HFFc6 (cell line): ENCODE results near the gene CLEC2D. TPM values are rescaled to one million over a fixed set of nuclear protein-coding genes. Genes with fewer than 3 reads are reported as not detected.

Experiments
- DNase-seq: peaks from one replicate; pipeline ENCODE4 v3.0.0-alpha.2; 2018
- H3K27ac Mint-ChIP-seq: 2 replicates; pipeline ENCODE4 v1.8.0; 2020; ENCODE audit warnings: mild to moderate bottlenecking, mixed read lengths
- H3K27me3 Mint-ChIP-seq: 2 replicates; pipeline ENCODE4 v1.8.0; 2021; ENCODE audit warnings: mild to moderate bottlenecking, moderate library complexity, mixed read lengths; ENCODE audit not compliant: insufficient read depth
- H3K36me3 Mint-ChIP-seq: 2 replicates; pipeline ENCODE4 v1.8.0; 2021; ENCODE audit warnings: low read depth, mixed read lengths
- H3K4me1 Mint-ChIP-seq: 2 replicates; pipeline ENCODE4 v1.8.0; 2020; ENCODE audit warnings: low read depth, mixed read lengths
- H3K4me3 Mint-ChIP-seq: 2 replicates; pipeline ENCODE4 v1.8.0; 2020; ENCODE audit warnings: mild to moderate bottlenecking, moderate library complexity, mixed read lengths
- H3K9me3 Mint-ChIP-seq: 2 replicates; pipeline ENCODE4 v1.8.0; 2020; ENCODE audit warnings: mild to moderate bottlenecking, mixed read lengths
- CTCF ChIP-seq: fragments of 200-600 bp; sonication (generic); IDR thresholded peaks from 2 replicates; pipeline ENCODE4 v1.5.0; 2021; ENCODE audit warnings: antibody characterized with exemption, mild to moderate bottlenecking
- long read RNA-seq: library from polyadenylated mRNA; unstranded; transcript quantifications from one replicate; pipeline ENCODE4 v2.0.0, GENCODE V29; 2019
- total RNA-seq, 6 experiments: library from RNA; stranded (reverse); fragmentation: NEBNext Ultra II Directional; extraction: Animal tissue kit (Norgen Biotek cat#: 25700); gene quantifications; 2 replicates in 1 of 6; 3 replicates in 5 of 6; pipeline ENCODE4 v1.2.3, GENCODE V29; 2021

Gene CLEC2D
- total RNA-seq = 1 to 10 TPM; 1.1 to 1.9 (median 1.5) TPM
- long read RNA-seq, partial matches to known transcripts = 0 of 1 reads
- long read RNA-seq, other reads (novel, unspliced or antisense) = 1 of 1 reads

- no peaks in the 10 kb centered on the region for H3K36me3 Mint-ChIP-seq
- H3K9me3 Mint-ChIP-seq = no peaks in the 10 kb centered on the region
- no peaks in the 10 kb centered on the region for H3K27me3 Mint-ChIP-seq
- H3K4me3 Mint-ChIP-seq = no peak within 1 kb of the TSS
- peaks cover 37% of the 10 kb centered on the region for H3K4me1 Mint-ChIP-seq
- H3K27ac Mint-ChIP-seq = no peak within 1 kb of the TSS
- no peak for DNase-seq
- TF ChIP-seq CTCF = no peak
Observed at GRCh38 chr12:9669534-9669933, at the start of gene CLEC2D. Gene CLEC2D, plus strand, starts transcription at chr12:9669713. Its CDS starts 22 bp downstream, at chr12:9669735.

GRCh38 chr12:9625019-9625418 is 44.5 kb upstream of the CLEC2D start:
- H3K9me3 Mint-ChIP-seq = no peaks in the 10 kb centered on the region
- DNase-seq = no peak
- TF ChIP-seq CTCF = no peak
- H3K4me1 Mint-ChIP-seq = no peaks in the 10 kb centered on the region
- no peak overlapping the region for H3K4me3 Mint-ChIP-seq
- no peaks in the 10 kb centered on the region for H3K36me3 Mint-ChIP-seq
- H3K27ac Mint-ChIP-seq = no peak overlapping the region
- H3K27me3 Mint-ChIP-seq = peaks cover 5% of the 10 kb centered on the region

- Mint-ChIP-seq H3K27me3 (no peaks in the 10 kb centered on the region; the same call in none of the 2 replicates), H3K4me3 (no peak overlapping the region), H3K27ac (no peak overlapping the region), H3K36me3 (no peaks in the 10 kb centered on the region), H3K4me1 (no peaks in the 10 kb centered on the region), H3K9me3 (no peaks in the 10 kb centered on the region)
- no peak for DNase-seq
- TF ChIP-seq CTCF = no peak
Observed at GRCh38 chr12:9626291-9626690, 43.2 kb upstream of the CLEC2D start.

- no peaks in the 10 kb centered on the region for H3K4me1 Mint-ChIP-seq
- no peak for DNase-seq
- H3K9me3 Mint-ChIP-seq = no peaks in the 10 kb centered on the region
Observed at GRCh38 chr12:9626821-9627220, 42.7 kb upstream of the CLEC2D start.

GRCh38 chr12:9632766-9633165 is 36.7 kb upstream of the CLEC2D start:
- no peak; the same call in 1 of the 2 replicates for TF ChIP-seq CTCF

More at GRCh38 chr12:9626821-9627220, 42.7 kb upstream of the CLEC2D start:
- no peak overlapping the region for H3K27ac Mint-ChIP-seq
- TF ChIP-seq CTCF = no peak
- no peak overlapping the region for H3K4me3 Mint-ChIP-seq
- H3K27me3 Mint-ChIP-seq = peaks cover 2% of the 10 kb centered on the region
- H3K36me3 Mint-ChIP-seq = no peaks in the 10 kb centered on the region

More at GRCh38 chr12:9632766-9633165, 36.7 kb upstream of the CLEC2D start:
- no peaks in the 10 kb centered on the region for H3K9me3 Mint-ChIP-seq
- H3K4me3 Mint-ChIP-seq = no peak overlapping the region
- no peaks in the 10 kb centered on the region for H3K4me1 Mint-ChIP-seq
- peaks cover 2% of the 10 kb centered on the region for H3K27me3 Mint-ChIP-seq
- no peaks in the 10 kb centered on the region for H3K36me3 Mint-ChIP-seq
- no peak for DNase-seq
- no peak overlapping the region for H3K27ac Mint-ChIP-seq
